ENCODE data around the gene GALNTL6.

Gene GALNTL6

GRCh38 chr4:172514011-172514410 is 700.8 kb downstream of the GALNTL6 start:
- Mint-ChIP-seq H3K27ac (no peak overlapping the region), H3K36me3 (ENCODE audit: low read depth) (no peaks in the 10 kb centered on the region), H3K9me3 (peaks cover 13% of the 10 kb centered on the region), H3K4me1 (no peaks in the 10 kb centered on the region), H3K27me3 (ENCODE audit: low read depth, poor library complexity) (no peaks in the 10 kb centered on the region), H3K4me3 (no peak overlapping the region)
- TF ChIP-seq, protein P1, sequence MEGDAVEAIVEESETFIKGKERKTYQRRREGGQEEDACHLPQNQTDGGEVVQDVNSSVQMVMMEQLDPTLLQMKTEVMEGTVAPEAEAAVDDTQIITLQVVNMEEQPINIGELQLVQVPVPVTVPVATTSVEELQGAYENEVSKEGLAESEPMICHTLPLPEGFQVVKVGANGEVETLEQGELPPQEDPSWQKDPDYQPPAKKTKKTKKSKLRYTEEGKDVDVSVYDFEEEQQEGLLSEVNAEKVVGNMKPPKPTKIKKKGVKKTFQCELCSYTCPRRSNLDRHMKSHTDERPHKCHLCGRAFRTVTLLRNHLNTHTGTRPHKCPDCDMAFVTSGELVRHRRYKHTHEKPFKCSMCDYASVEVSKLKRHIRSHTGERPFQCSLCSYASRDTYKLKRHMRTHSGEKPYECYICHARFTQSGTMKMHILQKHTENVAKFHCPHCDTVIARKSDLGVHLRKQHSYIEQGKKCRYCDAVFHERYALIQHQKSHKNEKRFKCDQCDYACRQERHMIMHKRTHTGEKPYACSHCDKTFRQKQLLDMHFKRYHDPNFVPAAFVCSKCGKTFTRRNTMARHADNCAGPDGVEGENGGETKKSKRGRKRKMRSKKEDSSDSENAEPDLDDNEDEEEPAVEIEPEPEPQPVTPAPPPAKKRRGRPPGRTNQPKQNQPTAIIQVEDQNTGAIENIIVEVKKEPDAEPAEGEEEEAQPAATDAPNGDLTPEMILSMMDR (IDR thresholded peaks at IDR 0.05), result no peak
- no peak for DNase-seq

GRCh38 chr4:172514801-172515200 is 701.6 kb downstream of the GALNTL6 start:
- TF ChIP-seq, protein P1 (IDR thresholded peaks at IDR 0.05), result no peak
- no peaks in the 10 kb centered on the region for H3K36me3 Mint-ChIP-seq (ENCODE audit: low read depth)
- H3K9me3 Mint-ChIP-seq, result peaks cover 13% of the 10 kb centered on the region
- H3K4me1 Mint-ChIP-seq, result no peaks in the 10 kb centered on the region
- no peak overlapping the region for H3K4me3 Mint-ChIP-seq
- H3K27me3 Mint-ChIP-seq (ENCODE audit: low read depth, poor library complexity), result no peaks in the 10 kb centered on the region
- DNase-seq, result no peak
- H3K27ac Mint-ChIP-seq, result peak overlapping the region; percentile 86

DNA sequence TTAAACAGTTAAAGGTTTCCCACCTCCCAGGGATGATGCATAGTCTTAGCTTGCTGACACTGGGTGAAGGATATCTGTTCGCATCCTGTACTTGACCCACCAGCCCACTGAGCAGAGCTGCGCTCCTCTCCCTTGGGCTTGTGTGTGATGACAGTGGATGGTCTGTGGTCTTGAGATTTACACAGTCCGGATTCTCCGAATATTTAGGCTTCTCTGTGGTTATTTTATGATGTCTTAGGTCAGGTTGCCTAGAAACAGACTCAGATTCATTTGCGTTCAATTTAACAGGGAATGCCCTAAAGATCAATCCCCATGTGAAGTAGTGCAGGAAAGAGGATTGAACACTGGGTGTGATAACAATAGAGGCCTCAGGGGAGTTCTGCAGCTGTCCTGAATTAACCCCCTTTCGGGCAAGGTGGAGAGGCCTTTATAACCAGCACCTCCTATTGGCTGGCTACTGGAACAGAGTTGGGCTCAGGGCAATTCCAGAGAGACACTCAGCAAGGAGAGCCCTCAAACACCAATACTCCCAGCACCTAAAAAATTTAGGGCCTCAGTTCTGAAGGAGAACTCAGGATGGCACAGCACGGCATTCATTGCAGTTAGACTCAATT is 702.2 kb downstream of the GALNTL6 start:
- Mint-ChIP-seq H3K27ac (no peak overlapping the region), H3K4me1 (no peaks in the 10 kb centered on the region), H3K36me3 (ENCODE audit: low read depth) (no peaks in the 10 kb centered on the region), H3K4me3 (no peak overlapping the region), H3K27me3 (ENCODE audit: low read depth, poor library complexity) (no peaks in the 10 kb centered on the region), H3K9me3 (peaks cover 13% of the 10 kb centered on the region)
- DNase-seq, result no peak
- TF ChIP-seq, protein P1 (IDR thresholded peaks at IDR 0.05), result no peak

DNA sequence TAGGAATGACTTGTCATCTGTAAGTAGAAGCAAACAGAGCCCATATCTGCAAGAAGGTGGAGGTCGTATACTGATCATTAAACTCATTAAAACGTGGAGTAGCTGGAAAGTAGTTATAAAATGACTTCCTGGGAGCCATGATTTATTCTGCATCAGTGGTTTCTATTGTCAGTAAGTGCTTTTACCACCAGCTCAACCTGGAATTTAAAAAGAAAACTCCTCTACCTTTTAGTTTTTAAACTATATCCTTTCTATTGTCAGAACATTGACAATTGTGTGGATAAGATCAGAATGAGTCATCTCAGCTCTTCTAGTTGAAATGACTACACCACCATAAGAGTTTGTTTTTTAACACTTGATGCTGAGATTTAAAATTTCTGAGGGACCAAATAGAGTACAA is 704.2 kb downstream of the GALNTL6 start:
- H3K4me3 Mint-ChIP-seq, result no peak overlapping the region
- H3K36me3 Mint-ChIP-seq (ENCODE audit: low read depth), result no peaks in the 10 kb centered on the region
- no peak overlapping the region for H3K27ac Mint-ChIP-seq
- TF ChIP-seq, protein P1 (IDR thresholded peaks at IDR 0.05), result no peak
- no peaks in the 10 kb centered on the region for H3K4me1 Mint-ChIP-seq
- DNase-seq, result no peak
- peaks cover 13% of the 10 kb centered on the region for H3K9me3 Mint-ChIP-seq
- H3K27me3 Mint-ChIP-seq (ENCODE audit: low read depth, poor library complexity), result no peaks in the 10 kb centered on the region

GRCh38 chr4:172521248-172521647 is 708.0 kb downstream of the GALNTL6 start:
- no peaks in the 10 kb centered on the region for H3K27me3 Mint-ChIP-seq (ENCODE audit: low read depth, poor library complexity)
- no peak overlapping the region for H3K27ac Mint-ChIP-seq
- DNase-seq, result no peak
- H3K4me1 Mint-ChIP-seq, result no peaks in the 10 kb centered on the region
- TF ChIP-seq, protein P1 (IDR thresholded peaks at IDR 0.05), result no peak
- H3K4me3 Mint-ChIP-seq, result no peak overlapping the region
- no peaks in the 10 kb centered on the region for H3K9me3 Mint-ChIP-seq
- no peaks in the 10 kb centered on the region for H3K36me3 Mint-ChIP-seq (ENCODE audit: low read depth)

DNA sequence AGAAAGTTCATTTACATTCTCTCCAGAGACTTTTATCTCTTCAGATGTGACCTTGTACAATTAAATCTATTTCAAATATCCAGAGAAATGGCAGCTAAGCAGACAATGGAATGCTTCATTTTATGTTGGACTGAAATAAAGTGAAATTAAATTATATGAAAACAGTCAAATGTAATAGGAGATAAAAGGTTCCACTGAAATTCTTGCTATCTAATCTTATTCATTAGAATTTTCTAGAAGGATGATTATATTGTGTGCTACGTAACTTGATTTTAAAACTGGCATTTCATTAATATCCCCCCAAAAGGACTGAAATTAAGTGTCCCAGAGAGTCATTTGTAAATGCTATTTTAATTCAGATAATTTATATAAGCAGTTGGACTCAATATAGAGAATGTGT is 708.5 kb downstream of the GALNTL6 start:
- no peak for DNase-seq
- no peaks in the 10 kb centered on the region for H3K9me3 Mint-ChIP-seq
- H3K36me3 Mint-ChIP-seq (ENCODE audit: low read depth), result no peaks in the 10 kb centered on the region
- H3K4me3 Mint-ChIP-seq, result no peak overlapping the region
- no peak overlapping the region for H3K27ac Mint-ChIP-seq
- TF ChIP-seq, protein P1 (IDR thresholded peaks at IDR 0.05), result no peak
- H3K4me1 Mint-ChIP-seq, result no peaks in the 10 kb centered on the region
- no peaks in the 10 kb centered on the region for H3K27me3 Mint-ChIP-seq (ENCODE audit: low read depth, poor library complexity)
